HEK293 (cell line): ENCODE results near the gene MKLN1.

Source experiments
- CTCF ChIA-PET: fragments of 350-600 bp; formaldehyde crosslinking; extraction: SDS; loops from one replicate; lab custom pipeline; 2021; ENCODE audit warnings: antibody characterized with exemption; lab: Yijun Ruan, JAX
- POLR2A ChIA-PET: fragments of 300-600 bp; formaldehyde crosslinking; extraction: SDS; loops from one replicate; lab custom pipeline; 2020; ENCODE audit warnings: antibody characterized with exemption, inconsistent platforms; lab: Yijun Ruan, JAX
- H3K27ac ChIP-seq: fragments of 200-500 bp; sonication (Bioruptor generic); 2 replicates; pipeline ENCODE4 v1.5.1; 2014; ENCODE audit warnings: low read depth, low read length, control low read depth, inconsistent platforms; ENCODE audit errors: extremely low read depth
- H3K36me3 ChIP-seq, 2 experiments: fragments of 200-500 bp in 1 of 2; sonication (Bioruptor generic) in 1 of 2; 1 replicate in 1 of 2; 2 replicates in 1 of 2; pipeline ENCODE4 v1.5.1; 2014 to 2017; ENCODE audit warnings: inconsistent platforms in 2 of 2, low read length in 2 of 2; ENCODE audit not compliant: control insufficient read depth in 2 of 2, insufficient read depth in 1 of 2
- H3K4me1 ChIP-seq: fragments of 200-500 bp; sonication (Bioruptor generic); 2 replicates; pipeline ENCODE4 v1.5.1; 2014; ENCODE audit warnings: mild to moderate bottlenecking, low read length, inconsistent platforms; ENCODE audit not compliant: control insufficient read depth, insufficient read depth
- H3K4me3 ChIP-seq: 2 replicates; pipeline ENCODE4 v1.5.1; 2011; ENCODE audit warnings: low read depth, mild to moderate bottlenecking, control low read depth, low read length, moderate library complexity
- H3K9me3 ChIP-seq: fragments of 200-500 bp; sonication (Bioruptor generic); 2 replicates; pipeline ENCODE4 v1.5.1; 2014; ENCODE audit warnings: low read depth, low read length, inconsistent platforms; ENCODE audit not compliant: control insufficient read depth, insufficient read depth
- GFI1B ChIP-seq: fragments of 450-650 bp; formaldehyde crosslinking; IDR thresholded peaks from 2 replicates; pipeline ENCODE4 v1.5.1; 2016; ENCODE audit warnings: missing biosample characterization, missing genetic modification characterization
- GLI2 ChIP-seq: fragments of 450-650 bp; formaldehyde crosslinking; IDR thresholded peaks from 2 replicates; pipeline ENCODE4; 2017; ENCODE audit warnings: missing biosample characterization, missing genetic modification characterization, low read depth, borderline replicate concordance
- HOXC10 ChIP-seq: sonication (generic); formaldehyde crosslinking; IDR thresholded peaks from 2 replicates; pipeline ENCODE4 v1.8.1; 2023; ENCODE audit warnings: mild to moderate bottlenecking, missing genetic modification reagents
- PRDM1 ChIP-seq: fragments of 450-650 bp; formaldehyde crosslinking; IDR thresholded peaks from 2 replicates; pipeline ENCODE4; 2016; ENCODE audit warnings: missing biosample characterization, missing genetic modification characterization
- SETDB1 ChIP-seq: IDR thresholded peaks from one replicate; pipeline ENCODE4 v1.6.1; 2017; ENCODE audit warnings: mild to moderate bottlenecking, low read length, moderate library complexity, mixed read lengths; ENCODE audit not compliant: insufficient read length
- TCF7L2 ChIP-seq: IDR thresholded peaks from 2 replicates; pipeline ENCODE4 v1.6.1; 2011; ENCODE audit warnings: low read depth, mild to moderate bottlenecking, inconsistent platforms, low read length, moderate library complexity, borderline replicate concordance
- YY2 ChIP-seq: fragments of 450-650 bp; formaldehyde crosslinking; IDR thresholded peaks from 2 replicates; pipeline ENCODE4 v1.5.1; 2016; ENCODE audit warnings: missing biosample characterization, missing genetic modification characterization
- ZBTB44 ChIP-seq: fragments of 450-650 bp; IDR thresholded peaks from 2 replicates; pipeline ENCODE4 v1.5.1; 2018; ENCODE audit warnings: missing biosample characterization, mild to moderate bottlenecking, missing genetic modification characterization
- ZFP37 ChIP-seq: fragments of 450-650 bp; formaldehyde crosslinking; IDR thresholded peaks from 2 replicates; pipeline ENCODE4 v1.5.1; 2016; ENCODE audit warnings: missing biosample characterization, missing genetic modification characterization
- ZNF184 ChIP-seq: fragments of 450-650 bp; IDR thresholded peaks from 2 replicates; pipeline ENCODE4 v1.5.1; 2018; ENCODE audit warnings: missing biosample characterization, mild to moderate bottlenecking, missing genetic modification characterization
- ZNF280C ChIP-seq: fragments of 450-650 bp; formaldehyde crosslinking; IDR thresholded peaks from 2 replicates; pipeline ENCODE4 v1.5.1; 2016; ENCODE audit warnings: missing biosample characterization, missing genetic modification characterization
- ZNF280D ChIP-seq: fragments of 450-650 bp; formaldehyde crosslinking; IDR thresholded peaks from 2 replicates; pipeline ENCODE4 v1.5.1; 2016; ENCODE audit warnings: missing biosample characterization, missing genetic modification characterization
- ZNF341 ChIP-seq: fragments of 450-650 bp; formaldehyde crosslinking; IDR thresholded peaks from 2 replicates; pipeline ENCODE4; 2016; ENCODE audit warnings: low read depth, missing biosample characterization, missing genetic modification characterization
- ZNF362 ChIP-seq: fragments of 450-650 bp; formaldehyde crosslinking; IDR thresholded peaks from 2 replicates; pipeline ENCODE4 v1.5.1; 2016; ENCODE audit warnings: missing biosample characterization, missing genetic modification characterization
- ZNF37A ChIP-seq: fragments of 450-650 bp; IDR thresholded peaks from 2 replicates; pipeline ENCODE4 v1.5.1; 2018; ENCODE audit warnings: missing biosample characterization, missing genetic modification characterization
- ZNF488 ChIP-seq: fragments of 450-650 bp; formaldehyde crosslinking; IDR thresholded peaks from 2 replicates; pipeline ENCODE4 v1.5.1; 2016; ENCODE audit warnings: missing biosample characterization, missing genetic modification characterization
- ZNF561 ChIP-seq: fragments of 450-650 bp; IDR thresholded peaks from 2 replicates; pipeline ENCODE4 v1.5.1; 2018; ENCODE audit warnings: missing biosample characterization, missing genetic modification characterization, borderline replicate concordance
- ZNF580 ChIP-seq: fragments of 450-650 bp; formaldehyde crosslinking; IDR thresholded peaks from 2 replicates; pipeline ENCODE4 v1.5.1; 2016; ENCODE audit warnings: missing biosample characterization, missing genetic modification characterization
- ZNF596 ChIP-seq: fragments of 450-650 bp; IDR thresholded peaks from 2 replicates; pipeline ENCODE4 v1.5.0; 2018; ENCODE audit warnings: missing biosample characterization, mild to moderate bottlenecking, missing genetic modification characterization, moderate library complexity
- ZNF626 ChIP-seq: fragments of 450-650 bp; sonication (Bioruptor Pico); formaldehyde crosslinking; IDR thresholded peaks from 2 replicates; pipeline ENCODE4 v1.5.1; 2018; ENCODE audit warnings: missing biosample characterization, missing genetic modification characterization, inconsistent platforms
- ZNF670 ChIP-seq: fragments of 450-650 bp; formaldehyde crosslinking; IDR thresholded peaks from 2 replicates; pipeline ENCODE4 v1.5.1; 2016; ENCODE audit warnings: missing biosample characterization, missing genetic modification characterization, low read depth
- ZNF707 ChIP-seq: fragments of 450-650 bp; formaldehyde crosslinking; IDR thresholded peaks from 2 replicates; pipeline ENCODE4 v1.5.1; 2016; ENCODE audit warnings: missing biosample characterization, missing genetic modification characterization
- ZNF776 ChIP-seq: fragments of 450-650 bp; formaldehyde crosslinking; IDR thresholded peaks from 2 replicates; pipeline ENCODE4 v1.5.0; 2017; ENCODE audit warnings: missing biosample characterization, missing genetic modification characterization, borderline replicate concordance
- ZNF792 ChIP-seq: fragments of 450-650 bp; formaldehyde crosslinking; IDR thresholded peaks from 2 replicates; pipeline ENCODE4 v1.5.1; 2016; ENCODE audit warnings: missing biosample characterization, missing genetic modification characterization

Gene MKLN1

GRCh38 chr7:131335639-131336381 is 8.1 kb downstream of the MKLN1 start:
- POLR2A ChIA-PET: interaction anchor here (0.9 kb wide), 1 partner anchor 8 kb away, joined by 3 read pairs; the partner anchor contains the start of gene MKLN1
- no peaks in the 10 kb centered on the region for H3K9me3 ChIP-seq
- CTCF ChIA-PET: interaction anchor here (0.6 to 0.7 kb wide), 3 partner anchors 45 to 1575 kb away, joined by 3 read pairs; no protein-coding TSS in a partner anchor
- H3K4me1 ChIP-seq: no peaks in the 10 kb centered on the region
- no peaks in the 10 kb centered on the region for H3K36me3 ChIP-seq
- no peak overlapping the region for H3K4me3 ChIP-seq
- no peak overlapping the region for H3K27ac ChIP-seq
- TF ChIP-seq ZNF362 (tag by site-specific recombination) (peak; percentile 13; the same call in 1 of the 2 replicates), ZNF707 (no peak), GLI2 (tag by site-specific recombination) (no peak), ZNF561 (tag by site-specific recombination) (no peak)

GRCh38 chr7:131336956-131337355 is 9.3 kb downstream of the MKLN1 start:
- Histone ChIP-seq H3K9me3 (no peaks in the 10 kb centered on the region), H3K4me3 (no peak overlapping the region), H3K4me1 (no peaks in the 10 kb centered on the region), H3K27ac (no peak overlapping the region), H3K36me3 (no peaks in the 10 kb centered on the region)
- POLR2A ChIA-PET: no interaction called here
- CTCF ChIA-PET: interaction anchor here (0.7 kb wide), 1 partner anchor 44 kb away, joined by 6 read pairs; no protein-coding TSS in a partner anchor
- TF ChIP-seq ZFP37 (tag by site-specific recombination): no peak
- TF ChIP-seq PRDM1 (tag by site-specific recombination): no peak
- no peak for TF ChIP-seq ZNF37A (tag by site-specific recombination)
- TF ChIP-seq ZNF792 (tag by site-specific recombination): no peak
- no peak for TF ChIP-seq TCF7L2
- TF ChIP-seq ZNF280D: peak; percentile 95
- no peak for TF ChIP-seq ZNF776 (tag by site-specific recombination)
- TF ChIP-seq ZNF280C (tag by site-specific recombination): no peak
- TF ChIP-seq ZBTB44 (tag by site-specific recombination): no peak
- no peak for TF ChIP-seq YY2 (tag by site-specific recombination)
- TF ChIP-seq ZNF670 (tag by site-specific recombination): no peak
- no peak for TF ChIP-seq HOXC10 (CRISPR knock-in tag)
- TF ChIP-seq SETDB1: peak; percentile 96
- TF ChIP-seq ZNF341 (tag by site-specific recombination): no peak
- 0 out of 2 replicates have a peak, but pooled peaks have one; percentile 12 for TF ChIP-seq ZNF580
- TF ChIP-seq ZNF626 (tag by site-specific recombination): peak; percentile 91; the same call in 1 of the 2 replicates
- TF ChIP-seq ZNF488 (tag by site-specific recombination): no peak
- 0 out of 2 replicates have a peak, but pooled peaks have one; percentile 43 for TF ChIP-seq ZNF184 (tag by site-specific recombination)
- no peak for TF ChIP-seq ZNF596 (tag by site-specific recombination)
- no peak for TF ChIP-seq GFI1B (tag by site-specific recombination)
